Measurements from ENCODE around the gene PES1. TPM values are rescaled to one million over a fixed set of nuclear protein-coding genes. Genes with fewer than 3 reads are reported as not detected.

PES1 gene
- total RNA-seq, 4 donors from 2014 or later, result 56.3 to 72.0 (median 65.8) TPM

GRCh38 chr22:30578481-30578880 lies 13.2 kb downstream of the PES1 start:
- no peak overlapping the region for H3K27ac ChIP-seq
- TF ChIP-seq CTCF (IDR thresholded peaks at IDR 0.05 in 4 of 5, conservative IDR thresholded peaks at IDR 0.05 in 1 of 5) (no peak), POLR2A (IDR thresholded peaks at IDR 0.05) (no peak)
- intact Hi-C loops (cut with DNase I; ENCODE audit: low total_unique reads), result no loop called here
- H3K4me1 ChIP-seq, result peaks cover 0 to 9% of the 10 kb centered on the region in 2 donors
- no peaks in the 10 kb centered on the region for H3K27me3 ChIP-seq
- H3K9me3 ChIP-seq, result no peaks in the 10 kb centered on the region
- DNase-seq (no peak), ATAC-seq (no peak)
- H3K36me3 ChIP-seq, result peaks cover 0 to 82% of the 10 kb centered on the region in 2 donors
- in situ Hi-C loops (cut with MboI; ENCODE audit: low sequenced_read_pairs in 4 of 4), result no loop called here
- no peak overlapping the region for H3K4me3 ChIP-seq

GRCh38 chr22:30575859-30576258 lies 15.9 kb downstream of the PES1 start:
- Histone ChIP-seq H3K27ac (no peak overlapping the region), H3K9me3 (no peaks in the 10 kb centered on the region), H3K27me3 (no peaks in the 10 kb centered on the region), H3K4me3 (no peak overlapping the region), H3K36me3 (peaks cover 0 to 55% of the 10 kb centered on the region in 2 donors), H3K4me1 (peaks cover 0 to 10% of the 10 kb centered on the region in 2 donors)
- TF ChIP-seq POLR2A (IDR thresholded peaks at IDR 0.05), result no peak
- TF ChIP-seq CTCF (IDR thresholded peaks at IDR 0.05 in 4 of 5, conservative IDR thresholded peaks at IDR 0.05 in 1 of 5), result no peak
- DNase-seq, result no peak
- intact Hi-C loops (cut with DNase I; ENCODE audit: low total_unique reads) (no loop called here), in situ Hi-C loops (cut with MboI; ENCODE audit: low sequenced_read_pairs in 4 of 4) (no loop called here)
- ATAC-seq, result no peak

- peaks cover 0 to 10% of the 10 kb centered on the region in 2 donors for H3K4me1 ChIP-seq
- H3K27ac ChIP-seq, result no peak overlapping the region
- H3K27me3 ChIP-seq, result no peaks in the 10 kb centered on the region
- DNase-seq (no peak), ATAC-seq (peak in 1 of 2 donors; percentile 15)
- H3K4me3 ChIP-seq, result no peak overlapping the region
- in situ Hi-C loops (cut with MboI; ENCODE audit: low sequenced_read_pairs in 4 of 4) (no loop called here), intact Hi-C loops (cut with DNase I; ENCODE audit: low total_unique reads) (no loop called here)
- H3K36me3 ChIP-seq, result peaks cover 0 to 48% of the 10 kb centered on the region in 2 donors
- TF ChIP-seq CTCF (IDR thresholded peaks at IDR 0.05 in 4 of 5, conservative IDR thresholded peaks at IDR 0.05 in 1 of 5) (peak in 1 of 5 experiments; percentile 16), POLR2A (IDR thresholded peaks at IDR 0.05) (no peak)
- no peaks in the 10 kb centered on the region for H3K9me3 ChIP-seq
These were observed 16.6 kb downstream of the PES1 start for GRCh38 chr22:30574997-30575671.

GRCh38 chr22:30574095-30574981 lies 17.4 kb downstream of the PES1 start, which contains the start of gene GAL3ST1:
GAL3ST1 (minus strand) TSS chr22:30574665; CDS start chr22:30557392, 17,273 bp downstream.
- ATAC-seq, result no peak
- no peak within 1 kb of the TSS for H3K27ac ChIP-seq
- DNase-seq, result no peak
- no peak for TF ChIP-seq CTCF (IDR thresholded peaks at IDR 0.05 in 4 of 5, conservative IDR thresholded peaks at IDR 0.05 in 1 of 5)
- peaks cover 0 to 10% of the 10 kb centered on the region in 2 donors for H3K4me1 ChIP-seq
- intact Hi-C loops (cut with DNase I; ENCODE audit: low total_unique reads), result no loop called here
- in situ Hi-C loops (cut with MboI; ENCODE audit: low sequenced_read_pairs in 4 of 4), result no loop called here
- H3K9me3 ChIP-seq, result no peaks in the 10 kb centered on the region
- no peak within 1 kb of the TSS for H3K4me3 ChIP-seq
- H3K36me3 ChIP-seq, result peaks cover 0 to 40% of the 10 kb centered on the region in 2 donors
- no peaks in the 10 kb centered on the region for H3K27me3 ChIP-seq
